Endothelial cell of umbilical vein (primary cell): ENCODE results near the gene FAM9B. TPM values are rescaled to one million over a fixed set of nuclear protein-coding genes. Genes with fewer than 3 reads are reported as not detected.

Source experiments
- BruUV-seq: library from RNA; stranded (reverse); fragments of 400-500 nt; replicated peaks from 2 replicates; lab custom pipeline; 2021; lab: Mats Ljungman, UMichigan
- CTCF ChIA-PET: fragments of 300-600, 350-600 bp; sonication (Branson Sonifier 250); formaldehyde crosslinking; loops from one replicate; lab custom pipeline; 2021; ENCODE audit warnings: antibody characterized with exemption, inconsistent platforms; lab: Charles Lee
- POLR2A ChIA-PET: fragments of 300-600, 350-600 bp; sonication (Branson Sonifier 250); formaldehyde crosslinking; loops from one replicate; lab custom pipeline; 2021; ENCODE audit warnings: antibody characterized with exemption, inconsistent platforms; lab: Charles Lee
- DNase-seq: peaks from one replicate; pipeline ENCODE4 v3.0.0-alpha.2; 2011; ENCODE audit warnings: low read depth, low spot score
- FAIRE-seq: peaks from 2 replicates; lab custom pipeline; 2011; peaks lifted over from hg19 to GRCh38; lab: Jason Lieb, UNC
- H2AFZ ChIP-seq: 2 replicates; pipeline ENCODE4 v1.6.0; 2012; ENCODE audit warnings: low read depth, low read length, control low read depth, inconsistent platforms
- H3K27ac ChIP-seq: 2 replicates; pipeline ENCODE4 v1.5.1; 2011; ENCODE audit warnings: low read depth, mild to moderate bottlenecking, control low read depth, low read length, moderate library complexity; ENCODE audit not compliant: insufficient read depth
- H3K27me3 ChIP-seq, 2 experiments: 2 replicates each; pipeline versions ENCODE4 v1.6.0 to v1.6.1; 2011; ENCODE audit warnings: low read length in 2 of 2, mixed read lengths in 1 of 2; ENCODE audit not compliant: control insufficient read depth in 2 of 2, insufficient read depth in 2 of 2
- H3K36me3 ChIP-seq, 2 experiments: 2 replicates in 1 of 2; 3 replicates in 1 of 2; pipeline ENCODE4 v1.5.1; 2011; ENCODE audit warnings: low read length in 2 of 2, mild to moderate bottlenecking in 1 of 2, moderate library complexity in 1 of 2; ENCODE audit not compliant: control insufficient read depth in 2 of 2, insufficient read depth in 2 of 2; ENCODE audit errors: extremely low read depth in 1 of 2
- H3K4me1 ChIP-seq: 3 replicates; pipeline ENCODE4 v1.5.1; 2011; ENCODE audit warnings: mild to moderate bottlenecking, low read length; ENCODE audit not compliant: control insufficient read depth, insufficient read depth; ENCODE audit errors: extremely low read depth
- H3K4me2 ChIP-seq: 2 replicates; pipeline ENCODE4 v1.6.1; 2011; ENCODE audit warnings: low read length, control low read depth, mixed read lengths; ENCODE audit not compliant: insufficient read depth
- H3K4me3 ChIP-seq, 3 experiments: fragments of 200-600 bp in 1 of 3; sonication (generic), shearing (Covaris generic) in 1 of 3; replicated peaks in 1 of 3; 2 replicates each; pipeline ENCODE4 v1.5.1; 2011 to 2016; ENCODE audit warnings: control low read depth in 3 of 3, low read length in 3 of 3, mild to moderate bottlenecking in 2 of 3, inconsistent platforms in 1 of 3, low read depth in 1 of 3, moderate library complexity in 1 of 3; ENCODE audit not compliant: insufficient read depth in 1 of 3
- H3K79me2 ChIP-seq: 2 replicates; pipeline ENCODE4 v1.6.0; 2012; ENCODE audit warnings: low read length, inconsistent platforms; ENCODE audit not compliant: control insufficient read depth, insufficient read depth
- H3K9ac ChIP-seq: replicated peaks from 2 replicates; pipeline ENCODE3; 2011; ENCODE audit warnings: low read length, control low read depth; ENCODE audit not compliant: insufficient read depth; ENCODE audit errors: extremely low read depth
- H3K9me1 ChIP-seq: replicated peaks from 3 replicates; pipeline ENCODE4 v1.6.0; 2011; ENCODE audit warnings: mild to moderate bottlenecking, low read length; ENCODE audit not compliant: control insufficient read depth, insufficient read depth; ENCODE audit errors: extremely low read depth
- H3K9me3 ChIP-seq: replicated peaks from 2 replicates; pipeline ENCODE4 v1.5.1; 2012; ENCODE audit warnings: low read length, inconsistent platforms; ENCODE audit not compliant: control insufficient read depth, insufficient read depth
- H4K20me1 ChIP-seq: replicated peaks from 2 replicates; pipeline ENCODE3; 2011; ENCODE audit warnings: mild to moderate bottlenecking, low read length; ENCODE audit not compliant: control insufficient read depth, insufficient read depth; ENCODE audit errors: extremely low read depth
- CTCF ChIP-seq, 2 donors: IDR thresholded peaks; 1 replicate in 1 of 2; 2 replicates in 1 of 2; pipeline ENCODE4 v1.5.1; 2011; ENCODE audit warnings: low read length in 2 of 2, mild to moderate bottlenecking in 2 of 2, moderate library complexity in 2 of 2, control low read depth in 1 of 2, inconsistent platforms in 1 of 2, low read depth in 1 of 2; ENCODE audit not compliant: insufficient read depth in 1 of 2; ENCODE audit errors: extremely low read depth in 1 of 2
- EZH2 ChIP-seq: IDR thresholded peaks from 2 replicates; pipeline ENCODE4 v1.6.1; 2012; ENCODE audit warnings: borderline replicate concordance, low read depth, mild to moderate bottlenecking, moderate library complexity, low read length, inconsistent platforms; ENCODE audit not compliant: severe bottlenecking
- FOS ChIP-seq: IDR thresholded peaks from 2 replicates; pipeline ENCODE4 v1.6.1; 2011; ENCODE audit warnings: mild to moderate bottlenecking, low read length, moderate library complexity, borderline replicate concordance; ENCODE audit not compliant: insufficient read depth
- GATA2 ChIP-seq: IDR thresholded peaks from 2 replicates; pipeline ENCODE4 v1.7.0; 2011; ENCODE audit warnings: low read depth, mild to moderate bottlenecking, moderate library complexity, mixed read lengths, low read length; ENCODE audit not compliant: insufficient read length, insufficient read depth
- JUN ChIP-seq: IDR thresholded peaks from 2 replicates; pipeline ENCODE4 v1.6.1; 2011; ENCODE audit warnings: borderline replicate concordance, low read depth; ENCODE audit not compliant: insufficient read length, insufficient read depth
- MAX ChIP-seq: IDR thresholded peaks from 2 replicates; pipeline ENCODE4 v1.6.1; 2011; ENCODE audit not compliant: insufficient read depth, insufficient read length
- MYC ChIP-seq: IDR thresholded peaks from one replicate; pipeline ENCODE4 v1.6.1; 2011; ENCODE audit warnings: mild to moderate bottlenecking, low read depth, low read length
- POLR2A ChIP-seq: IDR thresholded peaks from 2 replicates; pipeline ENCODE4 v1.6.1; 2012; ENCODE audit warnings: low read depth, mild to moderate bottlenecking, control low read depth, low read length
- POLR2AphosphoS5 ChIP-seq: IDR thresholded peaks from 2 replicates; pipeline ENCODE4 v1.6.1; 2012; ENCODE audit warnings: low read depth, mild to moderate bottlenecking, control low read depth, low read length, moderate library complexity; ENCODE audit not compliant: insufficient read depth
- dilution Hi-C: fragments of 300-500 bp; cut with MboI; formaldehyde crosslinking; loops from one replicate; pipeline ENCODE4 v1.15.0; 2019; ENCODE audit warnings: low sequenced_read_pairs; ENCODE audit not compliant: extremely low pct_ligation_motif_present
- intact Hi-C: fragments of 100-400 bp; cut with micrococcal nuclease; formaldehyde crosslinking; loops from one replicate; pipeline ENCODE4 v1.10.0; 2022
- polyA plus RNA-seq, 4 experiments: library from polyadenylated mRNA; depleted of rRNA in 3 of 4; stranded (reverse) in 3 of 4; unstranded in 1 of 4; fragments of >200 nt; gene quantifications; 2 replicates each; pipeline versions ENCODE4 v1.2.1 to v1.2.3, GENCODE V29; 2011 to 2012; ENCODE audit warnings: missing spikeins in 1 of 4
- total RNA-seq: library from RNA; stranded (reverse); gene quantifications from 2 replicates; pipeline ENCODE4 v1.2.3, GENCODE V29; 2021

The FAM9B gene
- total and polyA plus RNA-seq, 2 donors (not counting 3 experiments of a cell fraction or from before 2014, with no cell fraction given): not detected

GRCh38 chrX:9052081-9052480 lies 18.2 kb upstream of the FAM9B start:
- no peak overlapping the region for H3K27ac ChIP-seq
- H3K9me3 ChIP-seq: no peaks in the 10 kb centered on the region
- no peaks in the 10 kb centered on the region for H3K36me3 ChIP-seq
- no TSS peak for BruUV-seq
- H3K4me1 ChIP-seq: no peaks in the 10 kb centered on the region
- H3K79me2 ChIP-seq: no peaks in the 10 kb centered on the region
- no peaks in the 10 kb centered on the region for H3K9me1 ChIP-seq
- intact Hi-C loops (no loop called here), dilution Hi-C loops (no loop called here)
- H3K4me2 ChIP-seq: no peak overlapping the region
- no peaks in the 10 kb centered on the region for H4K20me1 ChIP-seq
- no peak for DNase-seq
- POLR2A ChIA-PET: no interaction called here
- TF ChIP-seq POLR2A: no peak
- TF ChIP-seq POLR2AphosphoS5: no peak
- TF ChIP-seq MAX: no peak
- no peak for TF ChIP-seq MYC
- H3K27me3 ChIP-seq: no peaks in the 10 kb centered on the region
- CTCF ChIA-PET: no interaction called here
- no peak overlapping the region for H3K4me3 ChIP-seq
- no peak overlapping the region for H2AFZ ChIP-seq
- H3K9ac ChIP-seq: no peak overlapping the region
- FAIRE-seq: no peak

- H3K9me1 ChIP-seq: no peaks in the 10 kb centered on the region
- no peak overlapping the region for H3K4me3 ChIP-seq
- H3K36me3 ChIP-seq: no peaks in the 10 kb centered on the region
- no peak for FAIRE-seq
- intact Hi-C loops (no loop called here), dilution Hi-C loops (no loop called here)
- TF ChIP-seq JUN: no peak
- no peak for TF ChIP-seq GATA2
- TF ChIP-seq FOS: no peak
- no peak for TF ChIP-seq POLR2A
- no peak for TF ChIP-seq MAX
- no peak for TF ChIP-seq MYC
- TF ChIP-seq POLR2AphosphoS5: no peak
- no peak for TF ChIP-seq EZH2
- no peak for TF ChIP-seq CTCF (IDR thresholded peaks at IDR 0.05; ENCODE audit: extremely low read depth in 1 of 2, insufficient read depth in 1 of 2, low read depth in 1 of 2, low read length in 2 of 2)
- no peaks in the 10 kb centered on the region for H3K27me3 ChIP-seq
- H3K4me1 ChIP-seq: no peaks in the 10 kb centered on the region
- H3K79me2 ChIP-seq: no peaks in the 10 kb centered on the region
- no peak overlapping the region for H3K4me2 ChIP-seq
- H3K9me3 ChIP-seq: no peaks in the 10 kb centered on the region
- no peak overlapping the region for H3K27ac ChIP-seq
- no peak overlapping the region for H3K9ac ChIP-seq
- no TSS peak for BruUV-seq
- CTCF ChIA-PET: no interaction called here
- POLR2A ChIA-PET: no interaction called here
- H4K20me1 ChIP-seq: no peaks in the 10 kb centered on the region
- no peak overlapping the region for H2AFZ ChIP-seq
- no peak for DNase-seq
Observed at GRCh38 chrX:9050331-9050730, 16.4 kb upstream of the FAM9B start.
